Loucy (cell line): Measurements from ENCODE around the gene DPCD.

Source experiments
- H2AFZ ChIP-seq: fragments of 200-600 bp; sonication (generic); 2 replicates; pipeline ENCODE4 v1.6.0; 2016; ENCODE audit warnings: antibody characterized with exemption, mild to moderate bottlenecking, low read length, moderate library complexity
- H3F3A ChIP-seq: fragments of 200-600 bp; 2 replicates; pipeline ENCODE4 v1.6.0; 2016; ENCODE audit warnings: antibody characterized with exemption, low read depth, mild to moderate bottlenecking
- H3K27me3 ChIP-seq: fragments of 200-600 bp; sonication (generic); 2 replicates; pipeline ENCODE4 v1.6.1; 2014; ENCODE audit warnings: low read length, mild to moderate bottlenecking; ENCODE audit not compliant: insufficient read depth, poor library complexity, severe bottlenecking
- H3K36me3 ChIP-seq: fragments of 200-600 bp; sonication (generic); 2 replicates; pipeline ENCODE4 v1.6.1; 2016; ENCODE audit warnings: low read length; ENCODE audit not compliant: insufficient read depth
- H3K4me1 ChIP-seq: fragments of 200-600 bp; sonication (generic); 2 replicates; pipeline ENCODE4 v1.5.1; 2014; ENCODE audit warnings: low read length, mild to moderate bottlenecking; ENCODE audit not compliant: insufficient read depth, poor library complexity, severe bottlenecking
- H3K4me2 ChIP-seq: fragments of 200-600 bp; sonication (generic); 2 replicates; pipeline ENCODE4 v1.6.0; 2014; ENCODE audit warnings: antibody characterized with exemption, low read length, low read depth, mild to moderate bottlenecking; ENCODE audit not compliant: poor library complexity, severe bottlenecking
- H3K4me3 ChIP-seq: fragments of 200-600 bp; sonication (generic); 2 replicates; pipeline ENCODE4 v1.5.1; 2014; ENCODE audit warnings: low read length, mild to moderate bottlenecking, mixed read lengths; ENCODE audit not compliant: poor library complexity, severe bottlenecking
- H3K79me2 ChIP-seq: fragments of 200-600 bp; sonication (generic); 2 replicates; pipeline ENCODE4 v1.6.1; 2014; ENCODE audit warnings: low read length; ENCODE audit not compliant: insufficient read depth
- H3K9ac ChIP-seq: fragments of 200-600 bp; sonication (generic); 2 replicates; pipeline ENCODE4 v1.6.0; 2014; ENCODE audit warnings: mild to moderate bottlenecking, low read depth, low read length, moderate library complexity; ENCODE audit not compliant: poor library complexity, severe bottlenecking
- H3K9me2 ChIP-seq: fragments of 200-600 bp; sonication (generic); replicated peaks from 2 replicates; pipeline ENCODE4 v1.6.1; 2016; ENCODE audit warnings: low read depth, low read length, mixed read lengths
- H3K9me3 ChIP-seq: fragments of 200-600 bp; sonication (generic); 2 replicates; pipeline ENCODE4 v1.6.1; 2014; ENCODE audit warnings: mild to moderate bottlenecking, antibody characterized with exemption, low read length, low read depth; ENCODE audit not compliant: insufficient read depth
- H4K20me1 ChIP-seq: fragments of 200-600 bp; sonication (generic); 2 replicates; pipeline ENCODE4 v1.6.0; 2014; ENCODE audit warnings: antibody characterized with exemption, low read length, mild to moderate bottlenecking; ENCODE audit not compliant: insufficient read depth, poor library complexity, severe bottlenecking
- EZH2phosphoT487 ChIP-seq: fragments of 200-600 bp; IDR thresholded peaks from 2 replicates; pipeline ENCODE4 v1.6.1; 2018; ENCODE audit warnings: antibody characterized with exemption, mild to moderate bottlenecking, moderate library complexity, borderline replicate concordance
- TF ChIP-seq, protein P1 (sequence below): fragments of 200-600 bp; sonication (generic); conservative IDR thresholded peaks from 2 replicates; pipeline ENCODE4 v1.5.1; 2014; ENCODE audit warnings: mild to moderate bottlenecking, antibody characterized with exemption, low read length

The DPCD gene

GRCh38 chr10:101577121-101577871, 10.8 kb upstream of the DPCD start:
- H2AFZ ChIP-seq: no peak overlapping the region
- H3K9me3 ChIP-seq: no peaks in the 10 kb centered on the region
- no peaks in the 10 kb centered on the region for H3F3A ChIP-seq
- TF ChIP-seq, protein P1, sequence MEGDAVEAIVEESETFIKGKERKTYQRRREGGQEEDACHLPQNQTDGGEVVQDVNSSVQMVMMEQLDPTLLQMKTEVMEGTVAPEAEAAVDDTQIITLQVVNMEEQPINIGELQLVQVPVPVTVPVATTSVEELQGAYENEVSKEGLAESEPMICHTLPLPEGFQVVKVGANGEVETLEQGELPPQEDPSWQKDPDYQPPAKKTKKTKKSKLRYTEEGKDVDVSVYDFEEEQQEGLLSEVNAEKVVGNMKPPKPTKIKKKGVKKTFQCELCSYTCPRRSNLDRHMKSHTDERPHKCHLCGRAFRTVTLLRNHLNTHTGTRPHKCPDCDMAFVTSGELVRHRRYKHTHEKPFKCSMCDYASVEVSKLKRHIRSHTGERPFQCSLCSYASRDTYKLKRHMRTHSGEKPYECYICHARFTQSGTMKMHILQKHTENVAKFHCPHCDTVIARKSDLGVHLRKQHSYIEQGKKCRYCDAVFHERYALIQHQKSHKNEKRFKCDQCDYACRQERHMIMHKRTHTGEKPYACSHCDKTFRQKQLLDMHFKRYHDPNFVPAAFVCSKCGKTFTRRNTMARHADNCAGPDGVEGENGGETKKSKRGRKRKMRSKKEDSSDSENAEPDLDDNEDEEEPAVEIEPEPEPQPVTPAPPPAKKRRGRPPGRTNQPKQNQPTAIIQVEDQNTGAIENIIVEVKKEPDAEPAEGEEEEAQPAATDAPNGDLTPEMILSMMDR: no peak
- no peak for TF ChIP-seq EZH2phosphoT487
- H3K79me2 ChIP-seq: no peaks in the 10 kb centered on the region
- no peaks in the 10 kb centered on the region; the same call in 1 of the 2 replicates for H3K36me3 ChIP-seq
- H3K4me3 ChIP-seq: no peak overlapping the region
- H3K9me2 ChIP-seq: no peaks in the 10 kb centered on the region
- H3K4me1 ChIP-seq: no peaks in the 10 kb centered on the region
- H3K27me3 ChIP-seq: no peaks in the 10 kb centered on the region
- no peak overlapping the region for H3K4me2 ChIP-seq
- H4K20me1 ChIP-seq: no peaks in the 10 kb centered on the region
- H3K9ac ChIP-seq: no peak overlapping the region

DNA sequence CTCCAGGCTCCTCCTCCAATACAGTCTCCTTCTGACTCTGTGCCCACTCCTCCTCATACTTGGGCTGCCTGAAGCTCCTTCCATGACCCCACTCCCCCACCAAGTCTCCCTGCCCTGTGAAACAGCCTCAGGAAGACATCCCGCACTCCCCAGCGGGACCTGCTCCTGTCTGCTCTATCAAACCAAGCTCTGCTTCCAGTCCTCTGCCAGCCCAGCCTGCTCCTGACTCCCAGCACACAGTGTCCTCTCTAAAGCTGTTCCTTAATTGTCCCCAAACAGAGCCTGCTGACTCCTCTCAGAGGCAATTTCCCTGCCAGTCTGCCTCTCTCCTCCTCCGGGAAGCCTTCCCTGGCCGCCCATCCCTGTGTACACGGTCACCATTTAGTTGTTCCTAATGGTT, 9.9 kb upstream of the DPCD start:
- H3K36me3 ChIP-seq: no peaks in the 10 kb centered on the region; the same call in 1 of the 2 replicates
- no peak overlapping the region for H3K9ac ChIP-seq
- H3K4me2 ChIP-seq: no peak overlapping the region
- H3K27me3 ChIP-seq: no peaks in the 10 kb centered on the region
- TF ChIP-seq, protein P1: no peak
- TF ChIP-seq EZH2phosphoT487: no peak
- H4K20me1 ChIP-seq: no peaks in the 10 kb centered on the region
- no peaks in the 10 kb centered on the region for H3K9me3 ChIP-seq
- H3K4me1 ChIP-seq: no peaks in the 10 kb centered on the region
- no peaks in the 10 kb centered on the region for H3F3A ChIP-seq
- H2AFZ ChIP-seq: no peak overlapping the region
- H3K79me2 ChIP-seq: no peaks in the 10 kb centered on the region
- H3K4me3 ChIP-seq: no peak overlapping the region
- no peaks in the 10 kb centered on the region for H3K9me2 ChIP-seq

DNA sequence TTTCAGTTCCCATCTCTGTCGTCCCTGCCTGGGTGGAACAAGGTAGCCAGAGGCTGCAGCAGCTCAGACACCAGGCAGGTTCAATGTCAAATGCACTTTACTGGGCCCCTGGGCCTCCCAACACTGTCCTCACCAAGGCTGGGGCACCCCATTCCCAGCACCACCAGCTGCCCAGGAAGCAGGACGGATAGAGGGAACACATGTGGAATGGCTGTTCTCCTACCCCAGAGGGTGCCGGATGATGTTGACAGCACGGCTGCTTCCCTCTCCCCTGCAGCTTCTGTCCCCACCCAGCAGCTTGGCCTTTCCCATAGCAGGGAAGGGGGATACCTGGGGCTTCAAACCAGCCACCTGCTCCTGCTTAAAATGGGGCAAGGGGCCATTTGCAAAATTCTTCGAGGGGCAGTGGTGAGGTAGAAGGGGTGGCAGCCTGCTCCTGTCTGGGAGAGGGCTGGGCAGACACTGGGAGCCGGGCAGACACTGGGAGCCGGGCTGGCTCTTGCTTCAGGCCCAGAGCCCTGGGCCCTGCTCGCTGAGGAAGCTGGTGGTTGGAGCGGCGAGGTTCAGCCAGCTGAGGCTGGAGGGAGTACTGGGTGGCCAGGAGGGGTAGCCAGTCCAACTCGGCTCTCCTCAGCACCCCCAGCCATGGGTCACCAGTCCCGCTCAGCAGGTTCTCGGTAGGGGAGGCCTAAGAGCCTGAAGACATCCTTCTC, 9.2 kb upstream of the DPCD start:
- no peaks in the 10 kb centered on the region for H4K20me1 ChIP-seq
- no peaks in the 10 kb centered on the region for H3K27me3 ChIP-seq
- no peaks in the 10 kb centered on the region for H3K9me3 ChIP-seq
- H3F3A ChIP-seq: no peaks in the 10 kb centered on the region
- H3K36me3 ChIP-seq: no peaks in the 10 kb centered on the region; the same call in 1 of the 2 replicates
- no peaks in the 10 kb centered on the region for H3K9me2 ChIP-seq
- H2AFZ ChIP-seq: no peak overlapping the region
- no peak overlapping the region for H3K4me3 ChIP-seq
- H3K4me2 ChIP-seq: no peak overlapping the region
- H3K4me1 ChIP-seq: no peaks in the 10 kb centered on the region
- no peak overlapping the region for H3K9ac ChIP-seq
- no peaks in the 10 kb centered on the region for H3K79me2 ChIP-seq
- TF ChIP-seq EZH2phosphoT487: no peak
- TF ChIP-seq, protein P1: no peak
